ENCODE data around the gene SMARCE1.

Gene SMARCE1

DNA sequence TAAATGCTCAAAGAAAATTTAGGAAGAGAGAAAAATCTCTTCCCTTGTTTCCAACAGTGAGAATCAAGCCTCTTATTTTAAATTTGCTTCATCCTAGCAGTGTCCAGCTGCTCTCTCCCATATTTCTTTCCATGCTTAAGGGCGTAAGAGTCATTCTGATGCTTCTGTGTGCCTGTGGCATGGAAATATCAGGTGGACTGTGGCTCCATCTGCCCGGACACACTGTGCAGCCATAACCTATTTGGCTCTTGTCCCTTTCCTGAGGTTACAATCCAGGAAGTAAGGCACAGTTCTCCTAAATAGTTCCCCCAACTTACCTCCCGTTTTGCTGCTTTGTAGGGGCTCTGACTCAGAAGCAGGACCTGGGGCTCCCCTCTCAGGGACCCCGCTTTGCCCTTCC lies 23.7 kb upstream of the SMARCE1 start:
- Histone ChIP-seq H3K79me2 (ENCODE audit: low read length) (no peaks in the 10 kb centered on the region), H3K27me3 (replicated peaks; ENCODE audit: insufficient read depth, low read length) (no peaks in the 10 kb centered on the region), H4K20me1 (ENCODE audit: insufficient read depth, low read length) (no peaks in the 10 kb centered on the region), H3K36me3 (replicated peaks; ENCODE audit: insufficient read depth, low read length) (no peaks in the 10 kb centered on the region), H3K9me2 (replicated peaks; ENCODE audit: insufficient read depth, low read length) (no peaks in the 10 kb centered on the region), H3F3A (ENCODE audit: insufficient read depth, low read length) (no peaks in the 10 kb centered on the region), H3K4me2 (ENCODE audit: low read depth, low read length) (no peak overlapping the region), H3K9me3 (replicated peaks; ENCODE audit: insufficient read depth, low read length) (no peaks in the 10 kb centered on the region), H3K27ac (ENCODE audit: low read length) (no peak overlapping the region), H2AFZ (ENCODE audit: low read length) (no peak overlapping the region), H3K4me1 (ENCODE audit: low read length) (no peaks in the 10 kb centered on the region), H3K4me3 (ENCODE audit: low read length) (no peak overlapping the region), H3K9ac (ENCODE audit: low read length) (no peak overlapping the region)
- no peak for DNase-seq
- TF ChIP-seq EZH2 (optimal IDR thresholded peaks at IDR 0.05; ENCODE audit: low read depth, low read length) (no peak), EZH2phosphoT487 (IDR thresholded peaks at IDR 0.05; ENCODE audit: low read length) (no peak)
- TF ChIP-seq, protein P1, sequence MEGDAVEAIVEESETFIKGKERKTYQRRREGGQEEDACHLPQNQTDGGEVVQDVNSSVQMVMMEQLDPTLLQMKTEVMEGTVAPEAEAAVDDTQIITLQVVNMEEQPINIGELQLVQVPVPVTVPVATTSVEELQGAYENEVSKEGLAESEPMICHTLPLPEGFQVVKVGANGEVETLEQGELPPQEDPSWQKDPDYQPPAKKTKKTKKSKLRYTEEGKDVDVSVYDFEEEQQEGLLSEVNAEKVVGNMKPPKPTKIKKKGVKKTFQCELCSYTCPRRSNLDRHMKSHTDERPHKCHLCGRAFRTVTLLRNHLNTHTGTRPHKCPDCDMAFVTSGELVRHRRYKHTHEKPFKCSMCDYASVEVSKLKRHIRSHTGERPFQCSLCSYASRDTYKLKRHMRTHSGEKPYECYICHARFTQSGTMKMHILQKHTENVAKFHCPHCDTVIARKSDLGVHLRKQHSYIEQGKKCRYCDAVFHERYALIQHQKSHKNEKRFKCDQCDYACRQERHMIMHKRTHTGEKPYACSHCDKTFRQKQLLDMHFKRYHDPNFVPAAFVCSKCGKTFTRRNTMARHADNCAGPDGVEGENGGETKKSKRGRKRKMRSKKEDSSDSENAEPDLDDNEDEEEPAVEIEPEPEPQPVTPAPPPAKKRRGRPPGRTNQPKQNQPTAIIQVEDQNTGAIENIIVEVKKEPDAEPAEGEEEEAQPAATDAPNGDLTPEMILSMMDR (IDR thresholded peaks at IDR 0.05; ENCODE audit: low read length): no peak

DNA sequence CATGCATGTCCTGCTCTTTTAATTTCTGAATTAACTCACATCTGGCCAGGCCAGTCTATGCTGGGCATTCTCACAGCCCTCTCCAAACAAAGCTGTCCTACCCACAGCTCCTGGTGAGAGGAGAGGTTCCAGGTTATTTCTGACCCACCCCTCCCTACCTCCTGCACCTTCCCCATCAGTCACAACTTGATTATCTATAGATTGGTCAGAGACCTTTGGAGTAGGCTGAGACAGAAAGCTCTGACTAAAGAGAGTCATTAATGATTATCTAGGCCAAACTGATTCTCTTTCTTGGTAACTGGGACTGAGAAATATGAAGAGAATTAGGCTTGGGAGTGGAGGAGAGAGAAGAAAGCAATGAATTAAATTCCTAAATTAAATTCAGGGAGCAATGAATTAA lies 18.7 kb upstream of the SMARCE1 start:
- no peaks in the 10 kb centered on the region for H3K4me1 ChIP-seq (ENCODE audit: low read length)
- no peaks in the 10 kb centered on the region for H3K36me3 ChIP-seq (replicated peaks; ENCODE audit: insufficient read depth, low read length)
- H3K9me3 ChIP-seq (replicated peaks; ENCODE audit: insufficient read depth, low read length): no peaks in the 10 kb centered on the region
- H2AFZ ChIP-seq (ENCODE audit: low read length): no peak overlapping the region
- no peak overlapping the region for H3K4me2 ChIP-seq (ENCODE audit: low read depth, low read length)
- no peak overlapping the region for H3K27ac ChIP-seq (ENCODE audit: low read length)
- H3K27me3 ChIP-seq (replicated peaks; ENCODE audit: insufficient read depth, low read length): no peaks in the 10 kb centered on the region
- H3K4me3 ChIP-seq (ENCODE audit: low read length): no peak overlapping the region
- no peak for DNase-seq
- TF ChIP-seq EZH2phosphoT487 (IDR thresholded peaks at IDR 0.05; ENCODE audit: low read length) (no peak), EZH2 (optimal IDR thresholded peaks at IDR 0.05; ENCODE audit: low read depth, low read length) (no peak)
- TF ChIP-seq, protein P1 (IDR thresholded peaks at IDR 0.05; ENCODE audit: low read length): no peak
- no peaks in the 10 kb centered on the region for H3K79me2 ChIP-seq (ENCODE audit: low read length)
- H4K20me1 ChIP-seq (ENCODE audit: insufficient read depth, low read length): no peaks in the 10 kb centered on the region
- no peak overlapping the region for H3K9ac ChIP-seq (ENCODE audit: low read length)
- no peaks in the 10 kb centered on the region for H3F3A ChIP-seq (ENCODE audit: insufficient read depth, low read length)
- no peaks in the 10 kb centered on the region for H3K9me2 ChIP-seq (replicated peaks; ENCODE audit: insufficient read depth, low read length)

DNA sequence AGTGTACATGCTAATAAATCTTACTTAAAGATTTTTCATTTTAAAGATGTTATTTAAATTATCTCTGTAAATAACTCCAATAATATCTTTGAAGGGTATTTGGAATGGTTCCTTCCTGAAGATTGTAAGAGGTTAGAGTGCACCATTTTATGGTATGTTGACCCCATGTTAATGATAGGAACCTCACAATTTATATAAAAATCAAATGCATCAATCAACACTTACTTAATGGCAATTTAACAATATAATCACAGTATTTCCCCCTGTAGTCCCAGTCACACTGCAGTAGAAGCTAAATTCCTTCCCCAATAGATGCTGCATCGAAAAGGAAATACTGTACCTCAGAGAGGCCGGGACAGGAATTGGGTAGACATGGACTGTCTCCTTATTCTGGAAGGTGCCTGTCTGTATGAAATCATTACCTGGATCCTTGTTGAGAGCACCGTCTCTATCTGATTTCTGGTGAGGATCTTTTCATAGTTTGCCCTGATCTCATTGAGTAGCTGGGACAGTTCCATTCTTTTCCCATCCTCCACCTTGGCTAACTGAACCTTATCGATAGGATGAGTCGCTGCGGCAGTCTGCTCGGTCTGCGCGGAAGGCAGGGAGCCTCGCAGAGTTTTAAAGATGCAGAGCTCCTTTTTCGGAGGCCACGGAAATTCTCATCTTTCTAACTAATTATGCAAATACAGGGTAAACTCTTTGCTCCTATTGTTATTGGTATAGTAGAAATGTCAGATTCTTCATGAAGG lies 17.1 kb upstream of the SMARCE1 start, which contains the start of gene KRT222:
TSS of gene KRT222 (minus strand) at position 596 of the 752 bp plus-strand sequence. CDS start at position 518, 78 bp downstream.
- Histone ChIP-seq H3K9me3 (replicated peaks; ENCODE audit: insufficient read depth, low read length) (no peaks in the 10 kb centered on the region), H3K4me3 (ENCODE audit: low read length) (no peak within 1 kb of the TSS), H3K4me1 (ENCODE audit: low read length) (no peaks in the 10 kb centered on the region), H2AFZ (ENCODE audit: low read length) (no peak within 1 kb of the TSS), H3K27ac (ENCODE audit: low read length) (no peak within 1 kb of the TSS), H3K9ac (ENCODE audit: low read length) (no peak within 1 kb of the TSS), H3K79me2 (ENCODE audit: low read length) (no peaks in the 10 kb centered on the region), H3F3A (ENCODE audit: insufficient read depth, low read length) (no peaks in the 10 kb centered on the region), H4K20me1 (ENCODE audit: insufficient read depth, low read length) (no peaks in the 10 kb centered on the region), H3K9me2 (replicated peaks; ENCODE audit: insufficient read depth, low read length) (no peaks in the 10 kb centered on the region), H3K27me3 (replicated peaks; ENCODE audit: insufficient read depth, low read length) (no peaks in the 10 kb centered on the region), H3K4me2 (ENCODE audit: low read depth, low read length) (no peak within 1 kb of the TSS), H3K36me3 (replicated peaks; ENCODE audit: insufficient read depth, low read length) (no peaks in the 10 kb centered on the region)
- TF ChIP-seq EZH2 (optimal IDR thresholded peaks at IDR 0.05; ENCODE audit: low read depth, low read length): no peak
- TF ChIP-seq EZH2phosphoT487 (IDR thresholded peaks at IDR 0.05; ENCODE audit: low read length): no peak
- TF ChIP-seq, protein P1 (IDR thresholded peaks at IDR 0.05; ENCODE audit: low read length): no peak
- DNase-seq: no peak

Measured in MM.1S (cell line).